Measurements from ENCODE around the gene ALG9. TPM values are rescaled to one million over a fixed set of nuclear protein-coding genes. Genes with fewer than 3 reads are reported as not detected.

The ALG9 gene
- total and polyA plus RNA-seq, 2 of the 4 experiments (the other 2 are of a cell fraction) = 20.7 to 35.7 TPM

DNA sequence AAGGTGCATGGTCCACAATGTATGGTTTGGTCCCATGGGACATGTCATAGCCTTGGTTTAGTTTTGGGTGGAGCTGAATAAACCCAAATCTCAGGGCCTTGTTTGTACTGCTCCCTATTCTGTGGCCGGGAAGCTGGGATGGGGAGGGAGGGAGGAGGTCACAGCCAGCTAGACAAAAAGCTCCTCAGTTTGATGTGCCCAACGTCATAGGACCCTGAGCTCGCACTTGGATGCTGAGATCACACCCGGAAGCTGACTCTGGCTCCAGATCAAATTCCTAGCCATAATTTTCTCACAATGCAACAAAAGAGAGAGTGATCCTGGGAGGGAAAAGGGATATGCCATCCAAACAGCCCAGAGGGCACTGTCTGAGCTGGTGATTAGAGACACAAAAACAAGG is 42.6 kb upstream of the ALG9 start:
- Histone ChIP-seq H2BK5ac (ENCODE audit: low read depth, low read length, poor library complexity, severe bottlenecking) (peak overlapping the region; percentile 58), H2BK20ac (ENCODE audit: low read depth, low read length) (peak overlapping the region; percentile 85), H3K36me3 (ENCODE audit: control insufficient read depth, insufficient read depth, low read length) (no peaks in the 10 kb centered on the region), H3K4ac (ENCODE audit: low read depth, low read length) (peak overlapping the region; percentile 94), H3K9me1 (ENCODE audit: insufficient read depth, low read length) (peaks cover 18% of the 10 kb centered on the region), H3K9ac (ENCODE audit: low read depth, low read length) (0 out of 2 replicates have a peak overlapping the region, but pooled peaks have one; percentile 28), H2BK15ac (ENCODE audit: low read depth, low read length) (peak overlapping the region; percentile 95; the same call in 2 of the 3 replicates), H3K14ac (replicated peaks; ENCODE audit: low read depth, low read length) (peak overlapping the region; percentile 75), H2AK9ac (replicated peaks; ENCODE audit: low read depth, low read length, poor library complexity) (peak overlapping the region; percentile 80), H4K5ac (ENCODE audit: low read depth, low read length) (peak overlapping the region; percentile 95), H3K23ac (ENCODE audit: low read depth, low read length) (peak overlapping the region; percentile 76), H4K91ac (ENCODE audit: insufficient read depth, low read depth, low read length) (peak overlapping the region; percentile 92), H3K56ac (ENCODE audit: extremely low read depth, insufficient read depth, low read length) (no peak overlapping the region; the same call in 1 of the 2 replicates), H3K4me3 (ENCODE audit: insufficient read depth, low read depth, low read length) (no peak overlapping the region), H3K4me2 (ENCODE audit: low read depth, low read length) (peak overlapping the region; percentile 3; the same call in 1 of the 2 replicates), H3K18ac (ENCODE audit: low read depth, low read length) (peak overlapping the region; percentile 72), H3K79me1 (ENCODE audit: low read depth in 1 of 2, low read length in 2 of 2) (peaks cover 0 to 15% of the 10 kb centered on the region in 2 experiments; a peak in 2 of 4 replicates), H3K9me3 (ENCODE audit: control insufficient read depth, insufficient read depth, low read length) (no peaks in the 10 kb centered on the region), H3K4me1 (ENCODE audit: control insufficient read depth, insufficient read depth, low read length) (peaks cover 41% of the 10 kb centered on the region), H3K27me3 (ENCODE audit: control insufficient read depth, insufficient read depth, low read length) (no peaks in the 10 kb centered on the region), H2BK120ac (ENCODE audit: low read depth, low read length) (peak overlapping the region; percentile 90), H4K8ac (ENCODE audit: low read depth in 2 of 2, low read length in 2 of 2) (peak overlapping the region; percentile 93 to 95), H2AK5ac (ENCODE audit: low read depth, low read length) (peak overlapping the region; percentile 94), H4K20me1 (ENCODE audit: insufficient read depth, low read length) (no peaks in the 10 kb centered on the region), H3K27ac (ENCODE audit: insufficient read depth, low read length) (peak overlapping the region; percentile 78), H2AFZ (replicated peaks; ENCODE audit: low read length, poor library complexity) (peak overlapping the region; percentile 88)
- in situ Hi-C loops (cut with MboI; ENCODE audit: low sequenced_read_pairs) = no loop called here
- no TSS peak for BruUV-seq (replicated peaks)
- ChIA-PET POLR2A (ENCODE audit: unreplicated experiment) (interaction anchor here (0.5 kb wide), 1 partner anchor 25 kb away, joined by 3 read pairs; no protein-coding TSS in a partner anchor), CTCF (no interaction called here)
- peak; percentile 21 for ATAC-seq (ENCODE audit: low read depth)
- dilution Hi-C loops (cut with HindIII; ENCODE audit: low sequenced_read_pairs, unreplicated experiment) = no loop called here
- intact Hi-C loops (cut with micrococcal nuclease) = no loop called here
- DNase-seq = peak; percentile 76
- no CpG with 5 or more reads among the region's 4 CpGs for WGBS, 2 experiments (ENCODE audit: extremely low coverage in 2 of 2, insufficient read length in 1 of 2)
- TF ChIP-seq RFX5 (IDR thresholded peaks at IDR 0.05; ENCODE audit: low read depth, low read length) (no peak), FOS (IDR thresholded peaks at IDR 0.05; ENCODE audit: low read depth, low read length) (no peak), MAZ (IDR thresholded peaks at IDR 0.05; ENCODE audit: borderline replicate concordance, low read depth, low read length) (no peak), NFE2L2 (IDR thresholded peaks at IDR 0.05; ENCODE audit: low read depth, low read length) (no peak), BHLHE40 (IDR thresholded peaks at IDR 0.05; ENCODE audit: low read depth, low read length) (no peak), CEBPB (IDR thresholded peaks at IDR 0.05; ENCODE audit: low read depth, low read length) (no peak)
- TF ChIP-seq, protein P1, sequence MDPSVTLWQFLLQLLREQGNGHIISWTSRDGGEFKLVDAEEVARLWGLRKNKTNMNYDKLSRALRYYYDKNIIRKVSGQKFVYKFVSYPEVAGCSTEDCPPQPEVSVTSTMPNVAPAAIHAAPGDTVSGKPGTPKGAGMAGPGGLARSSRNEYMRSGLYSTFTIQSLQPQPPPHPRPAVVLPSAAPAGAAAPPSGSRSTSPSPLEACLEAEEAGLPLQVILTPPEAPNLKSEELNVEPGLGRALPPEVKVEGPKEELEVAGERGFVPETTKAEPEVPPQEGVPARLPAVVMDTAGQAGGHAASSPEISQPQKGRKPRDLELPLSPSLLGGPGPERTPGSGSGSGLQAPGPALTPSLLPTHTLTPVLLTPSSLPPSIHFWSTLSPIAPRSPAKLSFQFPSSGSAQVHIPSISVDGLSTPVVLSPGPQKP (IDR thresholded peaks at IDR 0.05; ENCODE audit: borderline replicate concordance, low read depth, low read length) = no peak
- TF ChIP-seq, protein P2, sequence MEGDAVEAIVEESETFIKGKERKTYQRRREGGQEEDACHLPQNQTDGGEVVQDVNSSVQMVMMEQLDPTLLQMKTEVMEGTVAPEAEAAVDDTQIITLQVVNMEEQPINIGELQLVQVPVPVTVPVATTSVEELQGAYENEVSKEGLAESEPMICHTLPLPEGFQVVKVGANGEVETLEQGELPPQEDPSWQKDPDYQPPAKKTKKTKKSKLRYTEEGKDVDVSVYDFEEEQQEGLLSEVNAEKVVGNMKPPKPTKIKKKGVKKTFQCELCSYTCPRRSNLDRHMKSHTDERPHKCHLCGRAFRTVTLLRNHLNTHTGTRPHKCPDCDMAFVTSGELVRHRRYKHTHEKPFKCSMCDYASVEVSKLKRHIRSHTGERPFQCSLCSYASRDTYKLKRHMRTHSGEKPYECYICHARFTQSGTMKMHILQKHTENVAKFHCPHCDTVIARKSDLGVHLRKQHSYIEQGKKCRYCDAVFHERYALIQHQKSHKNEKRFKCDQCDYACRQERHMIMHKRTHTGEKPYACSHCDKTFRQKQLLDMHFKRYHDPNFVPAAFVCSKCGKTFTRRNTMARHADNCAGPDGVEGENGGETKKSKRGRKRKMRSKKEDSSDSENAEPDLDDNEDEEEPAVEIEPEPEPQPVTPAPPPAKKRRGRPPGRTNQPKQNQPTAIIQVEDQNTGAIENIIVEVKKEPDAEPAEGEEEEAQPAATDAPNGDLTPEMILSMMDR (conservative IDR thresholded peaks at IDR 0.05; ENCODE audit: low read depth, low read length) = no peak
